H1 (cell line): ENCODE measurements around the gene ACOT6.
"Not testable (repeated sequence)": the region's sequence is repeated elsewhere in the genome, so short reads cannot be mapped to it uniquely, and the experiment has no call there.

Experiments
- CHD1 ChIP-seq: IDR thresholded peaks from 2 replicates; pipeline ENCODE4 v1.6.1; 2012; ENCODE audit warnings: low read depth, low read length, improper control_type of control experiment
- CTCF ChIP-seq, 3 experiments: IDR thresholded peaks; 1 replicate in 2 of 3; 2 replicates in 1 of 3; pipeline versions ENCODE4 v1.5.1 to v1.6.1; 2011; ENCODE audit warnings: low read length in 3 of 3, mild to moderate bottlenecking in 3 of 3, inconsistent platforms in 2 of 3, low read depth in 1 of 3, moderate library complexity in 1 of 3; ENCODE audit not compliant: insufficient read depth in 1 of 3; ENCODE audit errors: control extremely low read depth in 1 of 3
- JUN ChIP-seq: IDR thresholded peaks from 2 replicates; pipeline ENCODE4 v1.6.1; 2011; ENCODE audit warnings: low read depth, mild to moderate bottlenecking, improper control_type of control experiment, low read length
- POLR2AphosphoS5 ChIP-seq: IDR thresholded peaks from 2 replicates; pipeline ENCODE4 v1.6.1; 2011; ENCODE audit warnings: low read depth, low read length
- SAP30 ChIP-seq: fragments of 300-600 bp; sonication (generic); IDR thresholded peaks from 2 replicates; pipeline ENCODE4 v1.7.1; 2012; ENCODE audit warnings: low read length, moderate library complexity, mild to moderate bottlenecking, inconsistent platforms; ENCODE audit not compliant: insufficient read depth, insufficient replicate concordance

GRCh38 chr14:73577214-73577613, 35.1 kb upstream of the ACOT6 start:
- TF ChIP-seq SAP30; JUN; CHD1; CTCF (IDR thresholded peaks at IDR 0.05; ENCODE audit: control extremely low read depth in 1 of 3, insufficient read depth in 1 of 3, low read depth in 1 of 3, low read length in 3 of 3); POLR2AphosphoS5: not testable (repeated sequence)
